ENCODE results near the gene RSRC1.
"Not testable (repeated sequence)": the region's sequence is repeated elsewhere in the genome, so short reads cannot be mapped to it uniquely, and the experiment has no call there.

RSRC1 gene

DNA sequence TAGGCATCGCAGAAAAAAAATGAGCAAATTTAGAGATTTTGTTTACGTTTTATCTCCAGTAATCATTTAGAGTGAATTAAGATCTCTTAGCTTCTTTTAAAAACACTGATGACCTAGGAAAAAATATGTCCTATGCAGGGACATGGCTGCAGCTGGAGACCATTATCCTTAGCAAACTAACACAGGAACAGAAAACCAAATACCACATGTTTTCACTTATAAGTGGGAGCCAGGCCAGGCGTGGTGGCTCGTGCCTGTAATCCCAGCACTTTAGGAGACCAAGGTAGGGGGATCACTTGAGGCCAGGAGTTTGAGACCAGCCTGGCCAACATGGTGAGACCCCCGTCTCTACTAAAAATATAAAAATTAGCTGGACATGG, 298.6 kb downstream of the RSRC1 start:
- not testable (repeated sequence) for DNase-seq

DNA sequence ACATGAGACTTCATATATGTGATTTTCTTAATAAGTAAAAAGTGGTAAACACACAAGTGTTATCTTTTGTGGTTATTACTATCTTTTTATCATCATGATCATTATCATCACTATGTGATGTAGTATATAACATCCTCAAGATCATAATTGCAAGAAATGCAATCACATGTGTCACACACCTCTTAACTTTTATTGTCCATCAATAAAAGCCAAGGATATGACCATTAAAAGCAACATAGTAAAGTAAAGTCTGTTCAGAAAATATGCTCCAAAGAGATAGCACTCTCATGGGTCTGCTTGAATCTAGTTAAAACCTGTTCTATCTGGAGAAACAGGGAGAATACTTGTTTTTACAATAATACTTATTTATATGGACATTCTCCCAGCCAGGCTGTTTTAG, 308.1 kb downstream of the RSRC1 start:
- DNase-seq = no peak

DNA sequence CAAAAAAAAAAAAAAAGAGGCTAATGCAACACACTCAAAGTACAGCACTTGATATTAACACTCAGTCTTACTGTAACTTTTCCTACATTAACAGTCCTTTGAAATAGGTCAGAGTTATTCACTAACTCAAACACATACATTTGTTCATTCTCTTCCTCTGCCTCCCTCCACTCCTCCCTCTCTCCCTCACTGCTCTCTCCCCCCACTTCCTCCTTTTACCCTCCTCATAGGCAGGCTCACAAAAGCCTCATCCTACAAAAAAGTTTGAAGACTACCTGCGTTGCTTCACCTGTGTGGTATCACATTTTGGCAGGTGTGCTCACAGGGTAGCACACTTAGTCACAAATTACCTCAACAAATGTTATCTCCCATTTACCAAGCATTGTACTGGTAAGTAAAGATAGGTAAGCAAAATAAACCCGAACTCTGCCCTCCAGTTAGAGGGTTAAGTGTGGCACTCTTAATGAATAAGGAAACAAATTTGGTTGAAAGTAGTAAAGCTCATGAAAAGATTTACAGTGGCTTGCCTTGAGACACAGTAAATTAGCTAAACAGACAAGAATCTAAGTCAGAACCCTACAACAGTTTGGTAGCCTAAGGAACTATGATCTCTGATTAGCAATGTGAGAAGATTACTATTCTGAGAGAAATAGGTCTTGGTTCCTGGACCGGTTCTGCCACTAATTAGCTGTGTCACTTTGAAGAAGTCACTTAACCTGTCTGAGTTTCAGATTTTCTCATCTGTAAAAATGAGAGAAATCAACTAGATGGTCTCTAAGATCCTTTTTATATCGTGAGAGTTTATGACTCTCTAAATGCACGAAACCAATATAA, 310.1 kb downstream of the RSRC1 start:
- no peak for DNase-seq

DNA sequence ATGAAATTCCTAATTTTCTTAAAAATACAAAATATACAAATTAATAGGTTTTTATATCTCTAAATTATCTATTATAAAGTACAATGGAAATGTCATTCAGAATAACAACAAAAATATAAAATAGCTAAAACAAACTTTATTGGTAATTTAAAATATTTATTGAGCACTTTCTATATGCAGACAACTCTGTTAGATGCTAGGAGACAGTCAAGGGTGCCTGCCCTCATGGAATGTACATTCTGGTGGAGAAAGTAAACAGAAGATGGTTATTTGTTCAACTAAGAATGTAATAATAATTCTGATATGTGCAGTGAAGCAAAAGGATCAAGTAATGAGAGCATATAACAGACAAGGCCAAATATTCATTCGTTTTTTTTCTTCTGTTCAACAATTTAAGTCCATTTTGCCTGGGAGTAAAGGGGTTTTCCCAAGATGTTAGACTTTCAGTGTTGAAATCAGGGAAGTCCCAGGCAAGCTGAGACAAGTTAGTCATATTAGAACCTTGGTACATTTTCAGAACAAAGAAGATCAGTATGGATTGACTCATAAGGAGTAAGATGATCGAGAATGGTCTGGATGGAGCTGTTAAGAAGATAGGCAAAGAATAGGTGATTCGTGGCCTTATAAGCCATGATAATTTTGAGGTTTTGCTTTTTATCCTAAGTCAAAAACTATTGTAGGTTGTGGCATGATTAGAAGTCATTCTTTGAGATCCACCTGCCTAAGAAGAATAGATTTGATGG, 310.9 kb downstream of the RSRC1 start:
- no peak for DNase-seq

DNA sequence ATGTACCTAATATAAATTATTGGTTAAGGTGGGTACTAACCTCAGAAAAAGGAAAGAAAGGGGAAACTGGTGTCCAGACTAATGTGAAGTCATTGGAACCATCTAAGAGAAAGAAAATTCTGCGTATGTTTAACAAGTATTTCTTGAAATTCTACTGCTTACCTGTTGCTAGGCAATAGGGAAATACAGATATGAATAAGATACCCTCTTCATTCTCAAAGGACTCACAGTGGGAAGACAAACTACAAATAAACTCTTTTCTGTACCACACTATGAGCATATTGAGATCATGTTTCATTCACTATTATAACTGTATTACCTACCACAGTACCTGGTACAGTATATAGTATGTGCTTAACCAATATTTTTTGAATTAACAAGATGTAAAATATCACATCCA, 320.6 kb downstream of the RSRC1 start:
- DNase-seq = no peak

DNA sequence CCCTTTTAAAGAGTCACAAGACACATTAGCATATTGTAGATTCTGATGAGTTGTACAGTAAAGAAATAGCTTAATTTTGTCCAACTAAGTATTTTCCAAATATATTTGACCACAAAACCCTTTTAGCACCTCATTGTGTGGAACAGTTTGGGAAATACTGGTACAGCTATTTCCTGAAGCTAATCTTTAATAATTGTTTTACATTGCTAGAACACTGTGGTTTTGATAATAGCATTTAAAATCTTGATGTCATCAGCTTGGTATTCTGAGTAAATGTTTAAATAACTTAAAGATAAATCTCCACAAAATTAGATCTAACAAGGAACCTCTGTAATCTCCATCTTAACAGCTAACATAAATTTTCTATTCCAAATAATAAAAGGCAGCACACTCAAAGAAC, 321.1 kb downstream of the RSRC1 start:
- DNase-seq = no peak

DNA sequence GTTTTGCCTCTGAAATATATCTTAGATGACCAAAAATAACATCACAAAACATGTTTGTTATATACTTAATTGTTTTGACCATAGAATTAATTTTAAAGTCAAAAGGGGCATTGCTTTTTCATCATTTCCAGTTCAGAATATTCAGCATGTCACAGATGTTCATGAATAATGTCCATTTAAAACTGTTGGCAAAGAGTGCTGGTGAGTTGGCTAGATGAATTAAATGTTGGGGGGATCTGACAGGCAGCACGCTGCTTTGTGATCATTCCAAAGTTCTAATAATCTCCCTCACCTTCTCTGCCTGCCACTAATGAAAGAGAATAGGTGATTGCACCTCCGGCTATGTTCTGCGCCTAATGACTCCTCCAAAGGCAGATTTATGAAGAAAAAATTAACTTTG, 321.9 kb downstream of the RSRC1 start:
- no peak for DNase-seq

DNA sequence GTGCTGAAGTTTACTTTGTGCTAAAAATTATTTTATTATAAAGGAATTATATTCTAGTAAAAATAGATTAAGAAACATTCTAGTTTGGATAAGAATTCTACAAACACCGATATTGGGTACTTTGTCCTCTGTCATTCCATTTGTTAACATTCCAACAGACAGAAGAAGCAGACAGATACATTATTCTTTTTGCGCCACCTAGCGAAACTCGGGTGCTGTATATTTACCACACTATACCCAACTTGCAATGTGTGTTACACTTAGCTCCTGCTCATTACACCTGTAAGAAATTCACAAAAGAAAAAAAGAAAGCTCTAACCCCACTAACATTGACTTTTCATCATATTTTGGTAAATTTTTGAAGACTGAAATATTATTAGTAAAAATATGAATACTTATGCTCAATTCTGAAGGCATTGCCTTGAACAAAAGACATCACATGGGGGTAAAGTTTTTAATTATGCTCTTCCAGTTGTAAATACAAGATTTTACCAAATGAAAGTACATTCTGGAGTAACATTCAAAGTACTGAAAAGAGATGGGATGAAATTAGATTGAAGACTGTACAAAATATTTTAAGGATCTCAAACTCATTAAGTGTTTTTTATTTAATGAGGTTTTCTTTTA, 324.6 kb downstream of the RSRC1 start:
- peak; percentile 56 for DNase-seq

DNA sequence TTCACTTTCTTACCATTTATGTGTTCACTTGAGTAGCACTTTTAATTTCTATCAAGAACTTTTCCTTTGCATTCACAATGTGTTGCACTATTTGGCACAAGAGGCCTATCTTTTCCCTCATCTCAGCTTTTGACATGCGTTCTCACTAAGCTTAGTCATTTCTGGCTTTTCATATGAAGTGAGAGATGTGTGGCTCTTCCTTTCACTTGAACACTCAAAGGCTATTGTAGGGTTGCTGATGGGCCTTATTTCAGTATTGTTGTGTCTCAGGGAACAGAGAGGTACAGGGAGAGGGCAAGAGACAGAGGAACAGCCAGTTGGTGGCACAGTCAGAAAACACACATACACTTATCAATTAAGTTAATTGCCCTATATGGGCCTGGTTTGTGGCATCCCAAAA, 333.7 kb downstream of the RSRC1 start:
- DNase-seq = no peak

DNA sequence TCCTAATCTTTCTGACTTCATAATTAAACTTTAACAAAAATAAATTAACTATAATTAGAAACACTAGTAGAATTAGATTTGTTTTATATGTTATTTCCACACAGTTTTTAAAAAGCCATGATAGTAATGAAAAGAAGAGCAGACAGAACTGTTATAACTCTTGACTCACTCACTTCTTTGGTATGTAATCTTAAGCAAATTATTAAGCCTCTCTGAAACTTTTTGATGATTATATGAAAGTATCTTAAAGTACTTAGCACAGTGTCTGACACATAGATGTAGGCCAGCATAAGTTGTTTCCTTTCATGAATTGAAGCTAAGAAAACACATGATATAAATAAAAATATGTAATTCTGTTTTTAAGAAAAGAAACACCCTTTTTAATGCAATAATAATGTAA, 337.5 kb downstream of the RSRC1 start:
- DNase-seq = no peak

DNA sequence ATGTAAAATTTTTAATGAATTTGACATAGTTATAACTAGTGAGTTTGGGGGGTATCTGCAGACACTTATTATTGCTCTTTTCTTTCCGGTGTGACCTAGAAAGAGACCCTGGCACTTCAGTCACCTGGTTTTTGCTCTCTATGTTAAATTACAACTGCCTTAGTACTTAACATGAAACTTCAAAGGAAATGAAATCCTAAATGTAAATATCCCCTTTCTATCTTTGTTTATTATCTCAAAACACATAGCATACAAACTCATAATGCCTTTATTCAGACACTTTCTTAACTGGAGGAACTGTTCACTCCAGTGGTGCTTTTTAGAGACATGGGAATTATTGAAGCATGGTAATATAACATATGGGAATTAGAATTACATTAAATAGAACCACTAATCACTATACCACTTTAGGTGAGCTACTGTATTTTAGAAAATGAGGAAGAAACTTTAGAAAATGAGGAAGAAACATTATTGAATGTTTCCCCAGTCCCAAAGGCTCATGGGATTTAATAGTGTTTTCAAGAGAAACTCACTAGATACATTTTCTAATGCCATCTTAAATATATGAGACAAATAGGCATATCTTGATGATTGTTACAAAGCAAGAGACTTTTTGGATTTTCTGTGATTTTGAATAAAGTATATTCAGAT, 341.6 kb downstream of the RSRC1 start:
- no peak for DNase-seq

DNA sequence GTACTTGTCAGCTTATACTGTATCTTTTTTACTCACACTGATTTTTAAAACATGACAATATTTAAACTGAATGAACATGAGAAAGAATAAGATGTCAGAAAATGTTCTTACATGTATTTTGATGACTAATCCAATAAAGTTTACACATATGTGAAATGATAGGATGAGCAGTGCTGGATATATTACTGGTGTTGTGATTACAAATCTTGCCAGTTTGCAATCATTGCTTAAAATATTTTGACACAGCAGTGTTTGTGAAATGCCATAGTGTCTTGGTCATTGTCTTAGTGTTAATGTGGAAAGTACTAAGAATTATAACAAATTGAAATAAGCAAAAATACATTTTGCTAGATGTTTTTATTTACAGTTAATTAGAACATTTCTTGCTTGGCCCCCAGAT, 342.4 kb downstream of the RSRC1 start:
- no peak for DNase-seq

DNA sequence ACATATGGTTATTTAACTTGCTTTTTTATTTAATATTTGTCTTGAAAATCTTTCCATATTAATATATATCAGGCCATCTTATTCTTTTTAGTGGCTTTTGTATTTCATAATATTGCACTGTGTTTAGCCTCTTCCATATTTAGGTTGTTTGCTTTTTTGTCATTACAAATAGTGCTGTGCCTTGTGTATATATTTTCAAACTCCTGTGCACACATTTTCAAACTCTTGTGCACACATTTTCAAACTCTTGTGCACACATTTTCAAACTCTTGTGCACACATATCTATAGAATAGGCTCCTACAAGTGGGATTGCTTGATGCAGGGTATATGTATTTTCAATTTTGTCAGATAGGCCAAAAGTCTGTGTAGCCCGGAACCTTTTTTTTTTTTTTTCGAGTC, 343.1 kb downstream of the RSRC1 start:
- no peak for DNase-seq

DNA sequence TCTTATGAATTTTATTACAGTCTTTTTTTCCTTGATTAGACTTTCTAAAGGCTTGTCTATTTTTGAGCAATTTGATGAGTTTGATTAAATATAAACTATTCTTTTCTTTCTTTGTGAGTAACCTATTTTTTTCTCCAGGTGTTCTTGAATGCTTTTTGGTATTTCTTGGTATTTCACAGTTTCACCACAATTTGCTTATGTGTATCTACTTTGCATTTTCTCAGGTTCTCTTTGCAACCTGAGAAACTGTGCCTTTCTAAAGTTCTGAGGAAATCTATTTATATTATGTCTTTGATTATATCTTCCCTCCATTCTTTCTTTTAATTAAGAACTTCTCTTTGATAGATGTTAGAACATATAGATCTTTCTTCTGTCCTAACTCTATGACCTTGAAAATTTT, 344.0 kb downstream of the RSRC1 start:
- no peak for DNase-seq

DNA sequence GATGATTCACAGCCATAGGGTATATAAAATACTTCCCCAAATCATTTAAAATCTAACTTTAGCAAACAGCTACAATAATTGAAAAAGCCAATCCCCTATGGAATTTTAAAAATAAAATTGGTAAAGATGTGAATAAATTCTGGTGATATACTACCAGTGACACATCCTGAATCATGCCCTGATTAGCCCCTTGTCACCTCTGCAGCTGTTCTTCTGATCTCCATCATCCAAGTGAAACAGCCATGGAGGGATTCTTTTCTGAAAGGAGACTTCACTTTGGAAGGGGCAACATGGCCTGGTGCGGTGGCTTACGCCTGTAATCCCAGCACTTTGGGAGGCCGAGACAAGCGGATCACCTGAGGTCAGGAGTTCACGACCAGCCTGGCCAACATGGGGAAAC, 345.5 kb downstream of the RSRC1 start:
- no peak for DNase-seq

DNA sequence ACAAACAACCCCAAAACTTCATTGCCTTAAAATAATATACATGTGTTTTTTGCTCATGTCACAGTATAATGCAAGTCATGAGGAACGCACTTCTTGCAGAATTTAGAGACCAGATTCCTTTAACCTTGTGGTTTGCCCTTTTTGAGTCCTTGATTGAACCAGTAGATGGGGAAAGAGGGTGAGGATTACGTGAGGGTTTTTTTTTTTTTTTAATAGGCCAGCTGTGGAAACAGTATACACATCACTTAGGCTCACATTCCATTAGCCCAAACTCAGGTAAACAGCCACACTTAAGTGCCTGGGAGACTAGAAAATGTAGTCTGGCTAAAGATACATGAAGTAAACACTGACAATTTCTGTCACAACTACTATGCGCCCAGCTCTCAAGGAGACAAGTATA, 346.2 kb downstream of the RSRC1 start:
- DNase-seq = no peak

DNA sequence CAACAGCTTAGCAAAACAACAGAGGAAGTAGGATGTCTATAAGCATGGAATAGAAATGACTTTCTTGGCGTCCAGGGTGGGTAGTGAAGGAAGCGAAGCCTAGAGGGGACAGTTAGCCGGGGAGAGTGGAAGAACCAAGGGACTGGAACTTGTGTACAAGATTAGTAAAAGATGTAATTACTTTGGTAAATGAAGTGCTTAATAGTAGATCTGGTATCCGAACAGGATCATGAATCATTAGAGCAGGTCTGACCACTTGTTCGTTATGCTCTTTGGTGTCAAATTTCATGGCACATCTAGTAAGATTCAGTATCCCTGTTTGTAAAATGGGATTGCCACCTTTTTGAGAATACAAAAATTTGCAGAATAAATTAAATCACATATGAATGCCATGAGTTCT, 348.6 kb downstream of the RSRC1 start:
- DNase-seq = no peak

DNA sequence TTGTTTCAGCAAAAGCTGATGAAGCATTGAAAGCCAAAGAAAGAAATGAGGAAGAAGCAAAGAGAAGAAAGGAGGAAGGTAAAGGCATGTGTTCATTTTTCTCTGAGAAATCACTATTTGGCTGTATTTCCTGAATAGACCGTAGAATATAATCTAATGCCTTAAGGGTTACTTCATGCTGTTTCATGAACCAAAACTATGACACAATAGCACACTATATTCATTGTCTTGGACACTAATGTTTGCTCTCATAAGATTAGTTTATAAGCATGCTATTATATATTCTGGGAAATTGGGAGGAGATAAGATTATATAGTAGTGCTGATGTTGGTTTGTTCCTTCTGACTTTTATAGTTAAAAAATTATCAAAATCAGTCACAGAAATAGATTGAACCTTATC, 351.0 kb downstream of the RSRC1 start:
- DNase-seq = no peak

DNA sequence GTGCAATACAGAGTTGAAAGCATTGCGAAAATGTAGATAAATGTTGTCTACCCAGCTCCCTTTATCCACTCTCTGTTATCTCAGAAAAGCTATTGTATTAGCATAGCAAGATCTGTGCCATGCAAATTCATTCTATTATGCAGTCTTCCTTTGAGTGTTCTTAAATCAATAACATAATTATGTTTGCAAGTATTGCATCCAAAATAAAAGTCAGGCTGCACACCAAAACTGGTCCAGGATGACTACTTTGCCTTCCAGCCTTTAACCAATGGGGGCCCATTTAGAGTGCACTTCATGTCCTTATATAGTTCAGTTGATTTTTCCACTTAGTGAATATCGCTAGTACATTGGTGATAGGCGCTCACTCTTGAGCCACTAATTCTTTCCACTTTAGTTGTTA, 353.7 kb downstream of the RSRC1 start:
- DNase-seq = no peak

DNA sequence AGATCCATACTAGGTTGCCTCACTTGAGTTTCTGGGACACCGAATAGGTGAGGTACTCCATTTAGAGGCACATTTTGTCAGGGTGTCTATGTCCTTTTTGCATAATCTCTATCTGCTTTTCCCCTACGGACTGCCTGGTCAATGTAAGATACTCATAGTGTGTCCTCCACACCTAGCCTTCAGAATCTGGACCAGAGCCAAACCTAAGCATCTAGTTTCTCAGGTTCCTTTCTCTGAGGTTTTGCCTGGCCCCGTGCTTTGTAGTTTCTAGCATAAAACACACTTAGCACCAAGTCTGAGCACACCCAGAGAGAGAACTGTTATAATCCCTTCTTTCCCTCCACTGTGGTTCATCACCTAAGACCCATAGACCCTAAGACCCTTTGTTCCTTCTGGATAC, 355.2 kb downstream of the RSRC1 start:
- no peak for DNase-seq

DNA sequence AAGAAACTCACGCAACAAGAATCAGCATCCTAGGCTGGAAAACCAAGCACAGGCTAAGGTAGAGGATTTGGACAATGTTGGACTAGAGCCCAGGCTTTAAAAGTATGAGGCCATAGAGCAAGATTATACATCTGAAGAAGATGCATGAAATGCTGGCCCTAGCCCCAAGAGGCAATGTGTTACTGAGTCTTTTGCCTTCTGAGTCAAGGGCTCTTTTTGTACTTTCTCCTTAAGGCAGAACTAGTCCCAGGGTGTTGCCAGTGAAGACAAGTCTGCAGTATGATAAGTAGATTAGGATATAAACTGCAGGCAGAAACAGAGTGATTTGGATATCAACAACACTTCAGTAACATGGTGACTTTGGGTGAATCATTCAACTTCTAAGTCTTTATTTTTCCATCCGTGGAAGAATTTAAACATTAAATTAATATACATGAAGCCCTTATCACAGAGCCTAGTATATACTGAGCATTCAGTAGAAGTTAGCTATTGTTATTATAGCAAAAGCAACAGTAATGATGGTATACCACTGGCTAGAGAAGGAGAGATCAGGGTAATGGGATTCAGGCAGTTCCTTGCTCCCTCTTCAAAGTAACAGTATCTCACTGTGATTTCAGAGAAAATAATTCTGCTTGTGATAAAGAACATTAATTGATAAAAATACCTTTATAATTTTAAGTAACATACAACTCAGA, 361.2 kb downstream of the RSRC1 start:
- no peak for DNase-seq

DNA sequence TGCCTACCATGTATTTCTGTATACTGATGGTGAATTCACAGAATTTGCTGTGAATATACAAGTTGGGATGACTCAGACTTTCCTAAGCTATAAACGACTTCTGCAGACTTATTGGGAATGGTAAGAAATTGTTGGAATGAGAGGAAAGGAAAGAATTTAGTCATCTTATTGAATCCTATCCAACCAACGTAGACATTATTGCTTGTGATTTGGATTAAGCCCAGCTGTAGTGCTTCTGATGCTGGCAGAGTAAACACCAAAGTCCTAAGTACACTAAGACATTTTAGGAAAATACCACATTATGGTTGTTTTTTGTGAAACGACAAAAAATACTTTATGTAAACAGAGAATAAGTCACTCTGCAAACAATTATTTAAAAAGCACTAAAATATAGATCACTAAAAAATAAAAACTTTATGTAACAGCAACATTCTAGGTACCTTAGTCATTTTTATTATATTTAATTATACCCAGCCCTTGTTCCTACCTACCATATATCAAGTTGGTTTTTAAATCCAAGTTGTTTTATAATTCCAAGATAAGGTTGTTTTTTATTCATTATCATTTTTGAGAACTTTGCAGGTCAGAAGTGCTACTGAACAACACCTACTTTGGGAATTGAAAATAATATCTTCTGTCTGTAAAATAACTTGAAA, 361.9 kb downstream of the RSRC1 start:
- DNase-seq = no peak

DNA sequence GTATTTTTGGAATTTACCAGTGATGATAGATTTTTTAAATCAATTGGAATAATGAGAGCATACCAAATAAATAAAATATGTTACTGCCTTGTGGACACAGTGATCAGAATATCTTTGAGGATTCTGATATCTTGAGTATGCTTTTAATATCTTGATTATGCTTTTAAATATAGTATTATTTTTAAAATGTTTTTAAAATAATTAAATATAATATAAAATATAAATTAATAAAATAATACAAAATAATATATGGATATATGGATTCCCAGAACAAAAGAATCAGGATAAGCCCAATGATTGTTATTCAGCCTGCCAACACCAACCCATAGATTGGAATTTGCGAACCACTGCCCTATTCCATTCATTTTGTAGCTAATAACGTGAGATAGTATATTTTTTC, 369.2 kb downstream of the RSRC1 start:
- DNase-seq = no peak
